Measurements from ENCODE around the gene APOA4. TPM values are rescaled to one million over a fixed set of nuclear protein-coding genes. Genes with fewer than 3 reads are reported as not detected.

Gene APOA4
- total and polyA plus RNA-seq, 2 experiments from 2014 or later, result not detected

DNA sequence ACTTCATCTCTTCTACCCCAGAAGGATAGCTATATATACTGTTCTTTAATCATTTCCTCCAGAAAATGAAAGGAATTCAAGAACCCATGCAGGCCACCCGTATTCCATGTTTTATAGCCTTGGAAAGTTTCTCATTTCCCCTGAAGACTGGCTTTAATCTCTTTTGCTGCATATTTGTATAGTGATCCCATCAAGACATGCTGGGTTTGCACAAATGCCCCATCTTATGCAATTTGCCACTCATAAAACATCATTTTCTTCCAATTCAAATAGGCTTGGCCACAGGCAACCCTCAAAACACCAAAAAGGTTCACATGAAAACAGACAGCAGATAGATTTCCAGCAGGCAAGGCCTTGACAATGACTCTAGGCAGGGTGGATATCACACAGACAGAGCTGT is 42.6 kb upstream of the APOA4 start (continued):
- TF ChIP-seq, protein P1, sequence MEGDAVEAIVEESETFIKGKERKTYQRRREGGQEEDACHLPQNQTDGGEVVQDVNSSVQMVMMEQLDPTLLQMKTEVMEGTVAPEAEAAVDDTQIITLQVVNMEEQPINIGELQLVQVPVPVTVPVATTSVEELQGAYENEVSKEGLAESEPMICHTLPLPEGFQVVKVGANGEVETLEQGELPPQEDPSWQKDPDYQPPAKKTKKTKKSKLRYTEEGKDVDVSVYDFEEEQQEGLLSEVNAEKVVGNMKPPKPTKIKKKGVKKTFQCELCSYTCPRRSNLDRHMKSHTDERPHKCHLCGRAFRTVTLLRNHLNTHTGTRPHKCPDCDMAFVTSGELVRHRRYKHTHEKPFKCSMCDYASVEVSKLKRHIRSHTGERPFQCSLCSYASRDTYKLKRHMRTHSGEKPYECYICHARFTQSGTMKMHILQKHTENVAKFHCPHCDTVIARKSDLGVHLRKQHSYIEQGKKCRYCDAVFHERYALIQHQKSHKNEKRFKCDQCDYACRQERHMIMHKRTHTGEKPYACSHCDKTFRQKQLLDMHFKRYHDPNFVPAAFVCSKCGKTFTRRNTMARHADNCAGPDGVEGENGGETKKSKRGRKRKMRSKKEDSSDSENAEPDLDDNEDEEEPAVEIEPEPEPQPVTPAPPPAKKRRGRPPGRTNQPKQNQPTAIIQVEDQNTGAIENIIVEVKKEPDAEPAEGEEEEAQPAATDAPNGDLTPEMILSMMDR (conservative IDR thresholded peaks at IDR 0.05; ENCODE audit: low read depth in 2 of 2), result no peak

GRCh38 chr11:116864531-116864930 is 41.4 kb upstream of the APOA4 start:
- Mint-ChIP-seq H3K9me3 (no peaks in the 10 kb centered on the region), H3K4me3 (no peak overlapping the region), H3K4me1 (no peaks in the 10 kb centered on the region), H3K36me3 (ENCODE audit: low read depth) (peaks cover 32% of the 10 kb centered on the region), H3K27ac (no peak overlapping the region), H3K27me3 (ENCODE audit: insufficient read depth, low read depth, poor library complexity) (no peaks in the 10 kb centered on the region)
- ATAC-seq, result no peak
- H3K36me3 ChIP-seq (ENCODE audit: insufficient read depth), result peaks cover 27% of the 10 kb centered on the region
- no peaks in the 10 kb centered on the region for H3K4me1 ChIP-seq (ENCODE audit: insufficient read depth)
- no peak overlapping the region for H3K4me2 ChIP-seq
- H3F3A ChIP-seq (replicated peaks; ENCODE audit: low read depth), result no peaks in the 10 kb centered on the region
- no peaks in the 10 kb centered on the region for H4K20me1 ChIP-seq (replicated peaks; ENCODE audit: insufficient read depth)
- no peaks in the 10 kb centered on the region for H3K27me3 ChIP-seq (ENCODE audit: insufficient read depth)
- no peak overlapping the region for H3K27ac ChIP-seq (ENCODE audit: low read depth)
- H3K9me2 ChIP-seq (ENCODE audit: insufficient read depth), result no peaks in the 10 kb centered on the region
- H3K79me2 ChIP-seq (replicated peaks; ENCODE audit: insufficient read depth), result no peaks in the 10 kb centered on the region
- no peak overlapping the region for H3K4me3 ChIP-seq
- DNase-seq (ENCODE audit: low spot score), result no peak
- H2AFZ ChIP-seq, result no peak overlapping the region
- TF ChIP-seq POLR2AphosphoS5 (IDR thresholded peaks at IDR 0.05; ENCODE audit: low read depth) (no peak), JUNB (IDR thresholded peaks at IDR 0.05; ENCODE audit: unreplicated experiment) (no peak), ZNF331 (CRISPR knock-in tag; IDR thresholded peaks at IDR 0.05; ENCODE audit: low read depth) (no peak), EZH2 (IDR thresholded peaks at IDR 0.05; ENCODE audit: low read depth, unreplicated experiment) (no peak), ZNF114 (CRISPR knock-in tag; IDR thresholded peaks at IDR 0.05) (no peak), NANOG (IDR thresholded peaks at IDR 0.05; ENCODE audit: borderline replicate concordance) (no peak), EZH2phosphoT487 (IDR thresholded peaks at IDR 0.05; ENCODE audit: unreplicated experiment) (no peak)
- TF ChIP-seq, protein P2, sequence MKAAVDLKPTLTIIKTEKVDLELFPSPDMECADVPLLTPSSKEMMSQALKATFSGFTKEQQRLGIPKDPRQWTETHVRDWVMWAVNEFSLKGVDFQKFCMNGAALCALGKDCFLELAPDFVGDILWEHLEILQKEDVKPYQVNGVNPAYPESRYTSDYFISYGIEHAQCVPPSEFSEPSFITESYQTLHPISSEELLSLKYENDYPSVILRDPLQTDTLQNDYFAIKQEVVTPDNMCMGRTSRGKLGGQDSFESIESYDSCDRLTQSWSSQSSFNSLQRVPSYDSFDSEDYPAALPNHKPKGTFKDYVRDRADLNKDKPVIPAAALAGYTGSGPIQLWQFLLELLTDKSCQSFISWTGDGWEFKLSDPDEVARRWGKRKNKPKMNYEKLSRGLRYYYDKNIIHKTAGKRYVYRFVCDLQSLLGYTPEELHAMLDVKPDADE (IDR thresholded peaks at IDR 0.05), result no peak
- TF ChIP-seq, protein P3, sequence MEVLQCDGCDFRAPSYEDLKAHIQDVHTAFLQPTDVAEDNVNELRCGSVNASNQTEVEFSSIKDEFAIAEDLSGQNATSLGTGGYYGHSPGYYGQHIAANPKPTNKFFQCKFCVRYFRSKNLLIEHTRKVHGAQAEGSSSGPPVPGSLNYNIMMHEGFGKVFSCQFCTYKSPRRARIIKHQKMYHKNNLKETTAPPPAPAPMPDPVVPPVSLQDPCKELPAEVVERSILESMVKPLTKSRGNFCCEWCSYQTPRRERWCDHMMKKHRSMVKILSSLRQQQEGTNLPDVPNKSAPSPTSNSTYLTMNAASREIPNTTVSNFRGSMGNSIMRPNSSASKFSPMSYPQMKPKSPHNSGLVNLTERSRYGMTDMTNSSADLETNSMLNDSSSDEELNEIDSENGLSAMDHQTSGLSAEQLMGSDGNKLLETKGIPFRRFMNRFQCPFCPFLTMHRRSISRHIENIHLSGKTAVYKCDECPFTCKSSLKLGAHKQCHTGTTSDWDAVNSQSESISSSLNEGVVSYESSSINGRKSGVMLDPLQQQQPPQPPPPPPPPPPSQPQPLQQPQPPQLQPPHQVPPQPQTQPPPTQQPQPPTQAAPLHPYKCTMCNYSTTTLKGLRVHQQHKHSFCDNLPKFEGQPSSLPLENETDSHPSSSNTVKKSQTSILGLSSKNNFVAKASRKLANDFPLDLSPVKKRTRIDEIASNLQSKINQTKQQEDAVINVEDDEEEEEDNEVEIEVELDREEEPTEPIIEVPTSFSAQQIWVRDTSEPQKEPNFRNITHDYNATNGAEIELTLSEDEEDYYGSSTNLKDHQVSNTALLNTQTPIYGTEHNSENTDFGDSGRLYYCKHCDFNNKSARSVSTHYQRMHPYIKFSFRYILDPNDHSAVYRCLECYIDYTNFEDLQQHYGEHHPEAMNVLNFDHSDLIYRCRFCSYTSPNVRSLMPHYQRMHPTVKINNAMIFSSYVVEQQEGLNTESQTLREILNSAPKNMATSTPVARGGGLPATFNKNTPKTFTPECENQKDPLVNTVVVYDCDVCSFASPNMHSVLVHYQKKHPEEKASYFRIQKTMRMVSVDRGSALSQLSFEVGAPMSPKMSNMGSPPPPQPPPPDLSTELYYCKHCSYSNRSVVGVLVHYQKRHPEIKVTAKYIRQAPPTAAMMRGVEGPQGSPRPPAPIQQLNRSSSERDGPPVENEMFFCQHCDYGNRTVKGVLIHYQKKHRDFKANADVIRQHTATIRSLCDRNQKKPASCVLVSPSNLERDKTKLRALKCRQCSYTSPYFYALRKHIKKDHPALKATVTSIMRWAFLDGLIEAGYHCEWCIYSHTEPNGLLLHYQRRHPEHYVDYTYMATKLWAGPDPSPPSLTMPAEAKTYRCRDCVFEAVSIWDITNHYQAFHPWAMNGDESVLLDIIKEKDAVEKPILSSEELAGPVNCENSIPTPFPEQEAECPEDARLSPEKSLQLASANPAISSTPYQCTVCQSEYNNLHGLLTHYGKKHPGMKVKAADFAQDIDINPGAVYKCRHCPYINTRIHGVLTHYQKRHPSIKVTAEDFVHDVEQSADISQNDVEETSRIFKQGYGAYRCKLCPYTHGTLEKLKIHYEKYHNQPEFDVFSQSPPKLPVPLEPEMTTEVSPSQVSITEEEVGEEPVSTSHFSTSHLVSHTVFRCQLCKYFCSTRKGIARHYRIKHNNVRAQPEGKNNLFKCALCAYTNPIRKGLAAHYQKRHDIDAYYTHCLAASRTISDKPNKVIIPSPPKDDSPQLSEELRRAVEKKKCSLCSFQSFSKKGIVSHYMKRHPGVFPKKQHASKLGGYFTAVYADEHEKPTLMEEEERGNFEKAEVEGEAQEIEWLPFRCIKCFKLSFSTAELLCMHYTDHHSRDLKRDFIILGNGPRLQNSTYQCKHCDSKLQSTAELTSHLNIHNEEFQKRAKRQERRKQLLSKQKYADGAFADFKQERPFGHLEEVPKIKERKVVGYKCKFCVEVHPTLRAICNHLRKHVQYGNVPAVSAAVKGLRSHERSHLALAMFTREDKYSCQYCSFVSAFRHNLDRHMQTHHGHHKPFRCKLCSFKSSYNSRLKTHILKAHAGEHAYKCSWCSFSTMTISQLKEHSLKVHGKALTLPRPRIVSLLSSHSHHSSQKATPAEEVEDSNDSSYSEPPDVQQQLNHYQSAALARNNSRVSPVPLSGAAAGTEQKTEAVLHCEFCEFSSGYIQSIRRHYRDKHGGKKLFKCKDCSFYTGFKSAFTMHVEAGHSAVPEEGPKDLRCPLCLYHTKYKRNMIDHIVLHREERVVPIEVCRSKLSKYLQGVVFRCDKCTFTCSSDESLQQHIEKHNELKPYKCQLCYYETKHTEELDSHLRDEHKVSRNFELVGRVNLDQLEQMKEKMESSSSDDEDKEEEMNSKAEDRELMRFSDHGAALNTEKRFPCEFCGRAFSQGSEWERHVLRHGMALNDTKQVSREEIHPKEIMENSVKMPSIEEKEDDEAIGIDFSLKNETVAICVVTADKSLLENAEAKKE (CRISPR knock-in tag; IDR thresholded peaks at IDR 0.05), result no peak
- TF ChIP-seq, protein P1 (conservative IDR thresholded peaks at IDR 0.05; ENCODE audit: low read depth in 2 of 2), result no peak
- TF ChIP-seq, protein P4, sequence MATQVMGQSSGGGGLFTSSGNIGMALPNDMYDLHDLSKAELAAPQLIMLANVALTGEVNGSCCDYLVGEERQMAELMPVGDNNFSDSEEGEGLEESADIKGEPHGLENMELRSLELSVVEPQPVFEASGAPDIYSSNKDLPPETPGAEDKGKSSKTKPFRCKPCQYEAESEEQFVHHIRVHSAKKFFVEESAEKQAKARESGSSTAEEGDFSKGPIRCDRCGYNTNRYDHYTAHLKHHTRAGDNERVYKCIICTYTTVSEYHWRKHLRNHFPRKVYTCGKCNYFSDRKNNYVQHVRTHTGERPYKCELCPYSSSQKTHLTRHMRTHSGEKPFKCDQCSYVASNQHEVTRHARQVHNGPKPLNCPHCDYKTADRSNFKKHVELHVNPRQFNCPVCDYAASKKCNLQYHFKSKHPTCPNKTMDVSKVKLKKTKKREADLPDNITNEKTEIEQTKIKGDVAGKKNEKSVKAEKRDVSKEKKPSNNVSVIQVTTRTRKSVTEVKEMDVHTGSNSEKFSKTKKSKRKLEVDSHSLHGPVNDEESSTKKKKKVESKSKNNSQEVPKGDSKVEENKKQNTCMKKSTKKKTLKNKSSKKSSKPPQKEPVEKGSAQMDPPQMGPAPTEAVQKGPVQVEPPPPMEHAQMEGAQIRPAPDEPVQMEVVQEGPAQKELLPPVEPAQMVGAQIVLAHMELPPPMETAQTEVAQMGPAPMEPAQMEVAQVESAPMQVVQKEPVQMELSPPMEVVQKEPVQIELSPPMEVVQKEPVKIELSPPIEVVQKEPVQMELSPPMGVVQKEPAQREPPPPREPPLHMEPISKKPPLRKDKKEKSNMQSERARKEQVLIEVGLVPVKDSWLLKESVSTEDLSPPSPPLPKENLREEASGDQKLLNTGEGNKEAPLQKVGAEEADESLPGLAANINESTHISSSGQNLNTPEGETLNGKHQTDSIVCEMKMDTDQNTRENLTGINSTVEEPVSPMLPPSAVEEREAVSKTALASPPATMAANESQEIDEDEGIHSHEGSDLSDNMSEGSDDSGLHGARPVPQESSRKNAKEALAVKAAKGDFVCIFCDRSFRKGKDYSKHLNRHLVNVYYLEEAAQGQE (IDR thresholded peaks at IDR 0.05; ENCODE audit: unreplicated experiment), result no peak
